Neutrophil (primary cell): ENCODE measurements around the gene GMDS.

Experiments
- H3K27ac ChIP-seq: fragments of 200-600 bp; sonication (generic); 2 replicates; pipeline ENCODE4 v1.5.1; 2016; ENCODE audit warnings: mild to moderate bottlenecking, moderate library complexity
- H3K27me3 ChIP-seq: fragments of 200-600 bp; sonication (generic); 2 replicates; pipeline ENCODE4 v1.6.0; 2016; ENCODE audit warnings: mild to moderate bottlenecking
- H3K36me3 ChIP-seq: fragments of 200-600 bp; sonication (generic); 2 replicates; pipeline ENCODE4 v1.5.1; 2017
- H3K4me1 ChIP-seq, 2 experiments: fragments of 200-600 bp in 1 of 2; sonication (generic) in 1 of 2; 1 replicate in 1 of 2; 2 replicates in 1 of 2; pipeline versions ENCODE4 v1.5.1 to v1.6.1; 2013 to 2016; ENCODE audit warnings: low read depth in 1 of 2, low read length in 1 of 2, mild to moderate bottlenecking in 1 of 2, moderate library complexity in 1 of 2; ENCODE audit not compliant: control insufficient read depth in 1 of 2, insufficient read depth in 1 of 2
- H3K4me3 ChIP-seq, 2 experiments: fragments of 200-600 bp in 1 of 2; sonication (generic) in 1 of 2; 1 replicate in 1 of 2; 2 replicates in 1 of 2; pipeline ENCODE4 v1.5.1; 2013 to 2016; ENCODE audit warnings: low read depth in 1 of 2, low read length in 1 of 2, mild to moderate bottlenecking in 1 of 2, moderate library complexity in 1 of 2
- H3K9me3 ChIP-seq: fragments of 200-600 bp; sonication (generic); 2 replicates; pipeline ENCODE4 v1.5.1; 2016
- CTCF ChIP-seq: fragments of 200-600 bp; sonication (generic); IDR thresholded peaks from 2 replicates; pipeline ENCODE4 v1.5.1; 2016; ENCODE audit warnings: antibody characterized with exemption

GMDS gene

DNA sequence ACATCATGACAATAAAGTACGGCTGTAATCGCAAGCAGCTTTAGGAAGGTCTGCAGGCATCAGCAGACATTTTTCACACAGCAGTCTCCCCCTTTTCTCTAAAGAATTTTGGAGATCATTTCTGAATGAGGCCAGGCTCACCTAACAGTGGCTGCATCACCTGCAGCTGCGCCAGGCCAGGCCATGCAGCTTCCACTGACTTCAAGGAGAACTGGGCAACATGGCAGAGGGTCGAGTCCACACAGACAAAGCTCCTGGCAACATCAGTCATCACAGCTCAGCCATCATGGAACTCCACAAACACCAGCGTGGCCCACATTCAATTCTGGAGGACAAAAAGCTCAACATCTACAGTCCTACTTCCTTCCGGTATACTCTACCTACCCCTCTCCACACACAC is 653.5 kb downstream of the GMDS start:
- H3K27me3 ChIP-seq, result peaks cover 67% of the 10 kb centered on the region
- H3K4me3 ChIP-seq, result no peak overlapping the region
- H3K27ac ChIP-seq, result no peak overlapping the region
- H3K36me3 ChIP-seq, result no peaks in the 10 kb centered on the region
- peaks cover 5 to 6% of the 10 kb centered on the region in 2 experiments for H3K4me1 ChIP-seq
- H3K9me3 ChIP-seq, result no peaks in the 10 kb centered on the region
- TF ChIP-seq CTCF, result no peak

- no peak for TF ChIP-seq CTCF
- no peak overlapping the region for H3K4me3 ChIP-seq
- no peaks in the 10 kb centered on the region for H3K9me3 ChIP-seq
- H3K36me3 ChIP-seq, result no peaks in the 10 kb centered on the region
- H3K27ac ChIP-seq, result no peak overlapping the region
- peaks cover 3 to 5% of the 10 kb centered on the region in 2 experiments for H3K4me1 ChIP-seq
- H3K27me3 ChIP-seq, result peaks cover 60% of the 10 kb centered on the region
Measured at GRCh38 chr6:1591243-1591642, 654.2 kb downstream of the GMDS start.

- no peaks in the 10 kb centered on the region for H3K4me1 ChIP-seq
- no peak overlapping the region for H3K4me3 ChIP-seq
- TF ChIP-seq CTCF, result no peak
- H3K27me3 ChIP-seq, result peaks cover 53% of the 10 kb centered on the region
- no peak overlapping the region for H3K27ac ChIP-seq
- no peaks in the 10 kb centered on the region for H3K36me3 ChIP-seq
- H3K9me3 ChIP-seq, result no peaks in the 10 kb centered on the region
Measured at GRCh38 chr6:1590580-1590979, 654.8 kb downstream of the GMDS start.

DNA sequence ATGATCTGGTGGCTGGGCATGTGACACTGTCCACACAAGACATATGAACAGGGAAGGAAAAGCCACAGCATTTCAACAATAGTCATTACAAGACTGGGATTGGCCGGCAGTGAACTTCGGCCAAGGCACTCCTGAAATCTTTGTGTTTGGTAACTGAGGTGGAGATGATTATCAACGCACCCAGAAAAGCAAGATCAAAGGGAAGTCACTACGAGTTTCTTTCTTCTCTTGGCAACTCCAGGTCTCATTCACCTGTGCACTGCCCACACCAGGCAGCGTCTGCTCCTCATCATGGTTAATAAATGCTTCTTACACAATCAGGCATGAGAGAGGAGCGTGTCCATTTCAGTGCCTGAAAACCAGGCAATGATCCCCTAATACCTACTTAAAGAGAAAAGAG is 656.2 kb downstream of the GMDS start:
- Histone ChIP-seq H3K4me1 (no peaks in the 10 kb centered on the region), H3K27ac (no peak overlapping the region), H3K36me3 (no peaks in the 10 kb centered on the region), H3K9me3 (no peaks in the 10 kb centered on the region), H3K4me3 (no peak overlapping the region), H3K27me3 (peaks cover 40% of the 10 kb centered on the region)
- no peak for TF ChIP-seq CTCF

- no peaks in the 10 kb centered on the region for H3K4me1 ChIP-seq
- TF ChIP-seq CTCF, result no peak
- H3K36me3 ChIP-seq, result no peaks in the 10 kb centered on the region
- peaks cover 27% of the 10 kb centered on the region for H3K27me3 ChIP-seq
- no peak overlapping the region for H3K4me3 ChIP-seq
- H3K9me3 ChIP-seq, result no peaks in the 10 kb centered on the region
- H3K27ac ChIP-seq, result no peak overlapping the region
Measured at GRCh38 chr6:1587977-1588376, 657.4 kb downstream of the GMDS start.

- H3K36me3 ChIP-seq, result no peaks in the 10 kb centered on the region
- no peaks in the 10 kb centered on the region for H3K9me3 ChIP-seq
- H3K4me1 ChIP-seq, result no peaks in the 10 kb centered on the region
- H3K27me3 ChIP-seq, result peaks cover 23% of the 10 kb centered on the region
- no peak for TF ChIP-seq CTCF
- H3K4me3 ChIP-seq, result no peak overlapping the region
- no peak overlapping the region for H3K27ac ChIP-seq
Measured at GRCh38 chr6:1587546-1587945, 657.9 kb downstream of the GMDS start.
